SIG-M5 treated with dmso at 0.1 percent for 504 hours (cell line): ENCODE data around the gene TRIM60.
"Not testable (repeated sequence)": the region's sequence is repeated elsewhere in the genome, so short reads cannot be mapped to it uniquely, and the experiment has no call there.

Experiments
- DNase-seq: peaks from one replicate; lab custom pipeline; 2025; ENCODE audit not compliant: unreplicated experiment; lab: John Stamatoyannopoulos, UW

The TRIM60 gene

DNA sequence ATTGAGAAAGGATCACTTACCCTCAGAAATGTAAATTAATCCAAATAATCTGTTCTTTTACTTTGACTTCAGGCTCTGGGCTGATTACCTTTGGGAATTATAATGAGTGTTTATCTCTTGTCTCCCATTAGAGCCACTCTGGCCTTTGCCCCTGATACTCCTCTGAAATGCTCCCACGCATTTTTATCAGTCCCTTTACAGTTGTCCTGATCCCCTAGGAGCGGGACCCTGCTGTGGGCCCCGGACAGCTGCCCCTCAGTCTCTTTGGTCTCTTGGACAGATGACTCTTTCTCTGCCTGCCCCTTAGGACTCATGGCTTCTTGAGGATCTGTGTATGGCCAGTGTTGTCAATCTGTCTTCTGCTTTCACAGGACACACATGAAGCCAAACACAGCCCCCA, 20.8 kb downstream of the TRIM60 start:
- no peak for DNase-seq

DNA sequence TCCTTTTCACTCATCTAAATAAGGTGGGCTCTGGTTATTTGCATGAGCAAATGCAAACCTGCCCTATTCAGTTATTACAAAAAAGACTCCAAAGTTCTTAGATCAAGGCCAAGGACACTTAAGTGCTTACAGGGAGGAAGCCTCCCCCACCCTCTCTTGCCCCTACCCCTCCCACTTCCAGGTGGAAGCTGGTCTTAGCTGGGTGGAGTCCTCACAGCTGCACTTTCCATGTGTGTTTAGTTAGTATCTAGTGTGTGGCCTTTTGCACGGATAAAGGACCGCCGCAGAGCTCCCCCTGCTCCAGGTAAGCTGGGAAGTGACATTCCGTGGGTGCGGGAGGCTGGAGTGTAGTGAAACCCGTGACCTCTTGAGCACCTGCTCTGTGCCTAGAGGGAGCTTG, 21.8 kb downstream of the TRIM60 start, which contains the start of gene TRIM75:
TRIM75 (plus strand) TSS at position 222 of the 400 bp plus-strand sequence. CDS start 5,282 bp downstream, outside the sequence.
- DNase-seq = no peak

DNA sequence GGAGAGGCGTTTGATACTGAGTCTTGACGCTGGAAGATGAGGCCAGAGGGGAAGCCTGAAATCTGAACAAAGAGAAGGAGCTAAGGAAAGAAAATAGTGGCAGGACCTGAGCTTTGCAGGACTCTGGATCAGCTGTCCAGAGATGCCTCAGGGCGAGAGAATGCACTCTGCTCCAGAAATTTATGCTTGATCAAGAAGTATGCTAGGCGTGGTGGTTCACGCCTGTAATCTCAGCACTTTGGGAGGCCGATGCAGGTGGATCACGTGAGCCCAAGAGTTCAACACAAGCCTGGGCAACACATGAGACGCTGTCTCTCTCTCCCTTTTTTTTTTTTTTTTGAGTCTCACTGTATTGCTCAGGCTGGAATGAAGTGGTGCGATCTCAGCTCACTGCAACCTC, 23.8 kb downstream of the TRIM60 start:
- no peak for DNase-seq

DNA sequence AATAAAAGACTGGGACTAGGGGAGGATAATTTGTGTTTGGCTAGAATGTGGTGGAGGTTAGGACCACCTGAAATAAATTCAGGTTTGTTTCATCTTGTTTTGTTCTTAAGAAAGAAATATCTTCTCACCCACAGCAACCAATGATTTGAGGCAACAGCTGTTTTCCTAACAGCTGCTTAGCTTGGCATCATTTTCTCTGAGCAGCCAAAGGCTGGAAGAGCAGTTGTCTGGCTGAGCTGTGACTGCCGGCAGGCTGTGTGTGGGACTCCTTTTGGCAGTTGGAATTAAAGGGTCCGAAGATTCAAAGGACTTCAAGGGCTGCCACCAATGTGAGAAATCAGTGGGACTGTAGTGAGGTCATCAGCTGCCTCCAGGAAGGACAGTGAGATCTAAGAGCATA, 26.9 kb downstream of the TRIM60 start:
- no peak for DNase-seq

DNA sequence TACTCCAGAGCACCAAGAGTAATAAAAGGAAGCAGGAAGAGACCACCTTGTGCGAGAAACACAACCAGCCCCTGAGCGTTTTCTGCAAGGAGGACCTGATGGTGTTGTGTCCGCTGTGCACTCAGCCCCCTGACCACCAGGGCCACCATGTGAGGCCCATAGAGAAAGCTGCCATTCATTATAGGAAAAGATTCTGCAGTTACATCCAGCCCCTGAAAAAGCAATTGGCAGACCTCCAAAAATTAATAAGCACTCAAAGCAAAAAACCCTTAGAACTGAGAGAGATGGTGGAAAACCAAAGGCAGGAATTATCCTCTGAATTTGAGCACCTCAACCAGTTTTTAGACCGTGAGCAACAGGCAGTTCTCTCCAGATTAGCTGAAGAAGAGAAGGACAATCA, 27.6 kb downstream of the TRIM60 start:
- DNase-seq = no peak

DNA sequence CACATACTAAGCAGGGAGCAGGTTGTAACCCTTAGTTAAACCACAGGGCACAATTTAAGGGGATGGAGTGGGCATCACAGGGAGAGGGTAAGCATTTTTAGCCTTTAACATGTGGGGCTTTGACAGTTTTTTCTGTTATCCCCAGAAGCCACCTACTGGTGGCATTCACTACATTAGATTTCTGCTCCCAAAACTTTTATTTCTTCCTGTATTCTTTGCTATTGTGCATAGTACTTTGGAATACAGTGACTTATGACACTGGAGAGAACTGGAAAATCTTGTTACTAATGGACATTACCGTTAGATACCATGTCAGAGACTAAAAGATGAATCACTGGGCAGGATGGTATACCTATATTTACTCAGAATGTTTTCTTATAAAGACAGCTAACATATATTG, 29.1 kb downstream of the TRIM60 start:
- no peak for DNase-seq

DNA sequence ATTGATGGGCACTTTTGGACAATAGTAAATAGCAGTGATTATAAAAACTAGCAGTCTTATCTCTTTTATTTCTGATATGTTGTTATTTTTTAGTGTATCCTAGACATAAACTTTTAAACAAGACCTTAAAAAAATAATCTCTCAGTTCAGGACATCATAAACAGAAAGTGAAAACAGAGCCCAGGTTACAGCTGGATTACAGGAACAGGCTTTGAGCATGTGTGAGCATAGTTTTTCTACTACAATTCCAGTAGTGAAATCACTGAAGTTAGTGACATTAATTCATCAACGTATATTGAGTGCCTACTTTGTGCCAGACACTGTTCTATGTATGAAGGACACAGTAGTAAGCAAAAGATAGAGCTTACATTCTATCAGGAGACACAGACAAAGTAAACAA, 38.8 kb downstream of the TRIM60 start:
- no peak for DNase-seq

DNA sequence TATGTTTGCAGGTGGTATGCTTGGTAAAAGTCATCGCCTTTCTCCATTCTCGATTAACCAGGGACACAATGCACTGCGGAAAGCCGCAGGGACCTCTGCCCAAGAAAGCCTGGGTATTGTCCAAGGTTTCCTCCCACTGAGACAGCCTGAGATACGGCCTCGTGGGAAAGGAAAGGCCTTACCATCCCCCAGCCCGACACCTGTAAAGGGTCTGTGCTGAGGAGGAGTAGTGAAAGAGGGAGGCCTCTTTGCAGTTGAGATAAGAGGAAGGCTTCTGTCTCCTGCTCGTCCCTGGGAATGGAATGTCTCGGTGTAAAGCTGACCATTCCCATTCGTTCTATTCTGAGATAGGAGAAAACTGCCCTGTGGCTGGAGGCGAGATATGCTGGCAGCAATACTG, 41.5 kb downstream of the TRIM60 start:
- not testable (repeated sequence) for DNase-seq

DNA sequence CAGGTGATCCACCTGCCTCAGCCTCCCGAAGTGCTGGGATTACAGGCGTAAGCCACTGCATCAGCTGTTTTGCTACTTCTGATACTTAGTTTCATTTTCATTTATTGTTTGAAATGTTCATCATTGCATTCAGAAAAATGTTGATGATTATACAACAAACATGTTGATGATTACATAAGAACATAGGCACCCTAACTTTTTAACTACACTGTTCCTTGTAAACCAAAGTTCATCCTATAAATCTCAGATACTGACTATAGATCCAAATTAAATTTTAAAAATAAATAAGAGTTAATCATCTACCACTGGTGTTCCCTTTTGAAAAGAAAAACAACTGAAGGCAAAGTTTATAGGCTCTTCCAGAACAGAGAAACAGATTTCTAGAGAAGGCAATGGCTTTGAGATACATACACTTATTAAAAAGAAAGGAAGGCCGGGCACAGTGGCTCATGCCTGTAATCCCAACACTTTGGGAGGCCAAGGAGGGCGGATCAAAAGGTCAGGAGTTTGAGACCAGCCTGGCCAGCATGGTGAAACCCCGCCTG, 45.3 kb downstream of the TRIM60 start:
- no peak for DNase-seq

DNA sequence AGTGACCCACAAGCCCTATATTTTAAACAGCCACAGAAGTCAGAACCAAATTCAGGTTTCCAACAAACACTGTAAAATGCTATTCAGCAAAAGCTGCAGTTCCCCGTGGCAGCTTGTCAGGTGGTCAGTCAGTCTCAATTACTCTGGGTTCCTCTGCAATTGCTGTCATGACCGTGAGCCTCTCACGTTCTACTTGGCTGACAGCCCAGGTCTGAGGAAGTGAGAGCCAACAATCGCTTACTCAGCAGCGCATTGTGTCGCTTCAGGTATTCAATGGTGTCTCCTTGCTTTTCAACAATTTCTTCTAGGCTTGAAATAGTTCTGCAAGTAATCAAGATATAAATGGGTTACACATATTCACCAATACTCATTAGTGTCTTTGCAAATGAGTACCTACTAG, 47.7 kb downstream of the TRIM60 start:
- no peak for DNase-seq

DNA sequence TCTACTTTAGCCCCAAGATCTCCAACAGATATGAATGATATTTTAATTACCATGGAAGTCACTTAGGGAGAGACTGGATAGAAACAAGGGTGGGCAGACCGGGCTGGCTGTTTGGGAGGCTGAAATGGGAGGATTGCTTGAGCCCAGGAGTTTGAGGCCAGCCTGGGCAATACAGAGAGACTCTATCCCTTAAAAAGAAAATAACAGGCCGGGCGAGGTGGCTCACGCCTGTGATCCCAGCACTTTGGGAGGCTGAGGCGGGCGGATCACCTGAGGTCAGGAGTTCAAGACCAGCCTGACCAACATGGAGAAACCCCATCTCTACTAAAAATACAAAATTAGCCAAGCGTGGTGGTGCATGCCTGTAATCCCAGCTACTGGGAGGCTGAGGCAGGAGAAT, 53.0 kb downstream of the TRIM60 start:
- DNase-seq = not testable (repeated sequence)

DNA sequence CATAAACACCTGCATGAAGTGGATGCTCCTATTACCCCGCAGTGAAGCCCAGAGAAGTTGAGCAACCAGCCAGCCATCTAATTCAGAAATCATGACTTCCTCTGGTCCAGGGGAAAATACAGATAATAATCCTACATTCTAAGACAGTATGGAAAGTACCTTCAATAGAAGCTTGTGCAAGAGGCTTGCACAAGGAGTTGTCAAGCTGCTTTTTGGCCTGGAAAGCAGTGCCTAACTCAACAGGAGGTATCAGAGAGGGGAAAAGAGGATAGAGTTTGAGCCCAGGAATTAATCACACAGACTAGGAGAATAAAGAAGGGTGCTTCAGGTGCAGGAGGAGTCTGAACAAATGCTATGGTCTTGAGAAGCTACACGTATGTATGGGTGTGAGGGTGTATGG, 54.1 kb downstream of the TRIM60 start:
- no peak for DNase-seq

DNA sequence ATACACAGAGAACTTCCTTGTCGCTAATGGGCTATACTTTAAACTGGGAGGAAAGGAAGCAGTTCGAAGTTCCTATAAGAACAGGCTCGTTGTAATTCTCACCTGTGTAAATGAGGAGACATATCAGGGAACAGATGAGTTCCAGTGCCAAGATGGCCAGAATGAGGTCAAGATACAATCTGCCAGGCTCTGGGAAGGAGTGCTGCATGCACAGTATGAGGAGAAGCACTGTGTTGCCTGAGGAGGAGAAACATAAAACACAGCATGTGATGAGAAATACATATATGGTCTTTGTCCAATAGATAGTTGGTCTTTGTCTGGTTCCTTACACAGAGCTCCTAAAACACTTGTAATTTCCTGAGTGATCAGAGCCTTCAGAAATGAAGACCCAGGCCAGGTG, 56.6 kb downstream of the TRIM60 start:
- DNase-seq = no peak
